GM19397 (cell line): ENCODE data around the gene LTK.

Source experiments
- ATAC-seq: cut with Tn5 transposase; IDR thresholded peaks from one replicate; pipeline ENCODE4 v1.9.1; 2021; ENCODE audit warnings: mild to moderate bottlenecking, moderate library complexity; ENCODE audit not compliant: unreplicated experiment

LTK gene

GRCh38 chr15:41499109-41499851 is 14.3 kb downstream of the LTK start:
- no peak for ATAC-seq

DNA sequence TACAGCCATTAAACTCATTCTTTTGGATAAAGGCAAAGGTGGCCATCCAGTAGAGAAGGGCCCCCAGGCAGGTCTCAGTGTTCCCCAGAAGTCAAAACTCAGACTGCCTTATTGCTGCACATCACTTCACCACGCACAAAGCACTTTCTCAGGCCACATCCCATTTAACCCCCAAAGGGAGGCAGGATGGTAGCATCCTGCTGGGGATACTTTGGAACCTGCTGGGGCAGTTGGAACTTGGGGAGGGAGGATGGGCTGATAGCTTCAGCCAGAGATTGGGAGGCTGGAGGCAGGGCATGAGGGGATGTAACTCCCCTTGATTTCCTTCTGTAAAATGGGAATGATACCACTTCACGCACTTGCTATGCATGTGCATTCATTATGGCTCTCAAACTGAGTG is 15.0 kb downstream of the LTK start:
- ATAC-seq, result no peak

DNA sequence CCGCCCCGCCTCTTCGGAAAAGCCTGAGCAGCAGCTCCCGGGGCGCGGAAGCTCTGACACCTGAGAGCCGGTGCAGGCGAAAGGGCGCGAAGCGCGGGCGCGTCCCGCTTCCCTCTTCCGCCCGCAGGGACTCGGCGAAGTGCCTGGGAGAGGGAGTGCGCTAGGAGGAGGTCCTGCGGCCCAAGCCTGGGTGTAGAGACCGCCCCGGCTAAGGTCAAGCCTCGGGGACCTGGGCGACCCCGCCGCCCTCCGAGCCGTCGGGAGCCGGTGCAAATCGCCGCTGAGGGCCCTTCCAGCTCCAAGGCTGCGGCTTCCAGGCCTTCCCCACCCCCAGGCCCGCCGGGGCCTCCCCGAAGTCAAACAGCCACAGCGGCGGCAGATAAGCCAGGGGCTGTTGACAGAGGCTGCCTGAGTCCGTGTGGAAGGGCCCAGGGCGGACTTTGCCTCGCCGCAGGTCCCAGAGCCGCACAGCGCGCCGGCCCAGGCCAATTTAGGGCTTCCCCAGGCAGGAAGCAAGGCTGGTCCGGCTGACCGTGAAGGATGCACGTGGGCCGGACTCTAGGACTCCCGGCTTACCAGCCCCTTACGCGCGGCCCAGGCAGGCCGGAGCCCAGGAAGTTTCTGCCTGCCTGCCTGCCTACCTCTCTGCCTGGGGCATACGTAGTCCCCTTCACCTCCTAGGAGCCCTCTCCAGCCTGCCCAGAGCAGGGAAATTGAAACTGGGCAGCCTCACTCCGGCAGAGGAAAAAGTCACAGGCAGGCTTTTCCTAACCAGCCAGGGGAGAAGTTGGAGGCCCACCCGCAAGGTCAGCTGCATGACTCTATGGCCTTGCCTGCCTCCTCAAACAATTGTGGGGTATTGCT is 17.7 kb downstream of the LTK start:
- ATAC-seq, result no peak

GRCh38 chr15:41494922-41495735 is 18.5 kb downstream of the LTK start:
- no peak for ATAC-seq

DNA sequence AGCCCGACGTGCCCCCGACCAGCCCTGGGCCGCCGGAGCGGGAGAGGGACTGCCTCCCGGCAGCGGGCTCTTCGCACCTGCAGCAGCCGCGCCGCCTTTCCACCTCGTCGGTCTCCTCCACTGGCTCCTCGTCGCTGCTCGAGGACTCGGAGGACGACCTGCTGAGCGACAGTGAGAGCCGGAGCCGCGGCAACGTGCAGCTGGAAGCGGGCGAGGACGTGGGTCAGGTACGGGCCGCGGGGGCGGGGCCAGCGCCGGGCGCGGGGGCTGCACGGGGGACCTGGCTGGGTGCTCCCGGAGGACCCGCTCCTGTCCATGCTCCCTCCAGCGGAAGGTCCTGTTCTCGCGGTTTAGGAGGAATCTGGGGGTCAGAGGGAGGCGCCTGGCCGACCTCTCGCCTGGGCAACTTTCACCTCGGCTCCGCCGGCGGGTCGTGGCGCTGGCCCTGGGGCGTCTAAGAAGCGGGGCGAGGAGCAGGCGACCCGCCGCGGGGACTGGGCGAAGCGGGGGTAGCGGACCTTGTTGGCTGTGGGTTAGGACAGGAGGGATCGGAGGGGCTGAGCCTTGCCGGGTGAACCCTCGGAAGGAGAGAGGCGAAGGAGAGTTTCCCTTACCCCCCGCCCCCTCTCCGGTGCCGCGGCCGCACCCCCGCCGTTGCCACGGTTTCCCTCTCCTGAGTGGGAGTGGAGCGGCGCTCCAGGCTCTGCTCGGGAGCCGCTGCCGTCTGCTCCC is 19.3 kb downstream of the LTK start:
- ATAC-seq, result peak; percentile 19

DNA sequence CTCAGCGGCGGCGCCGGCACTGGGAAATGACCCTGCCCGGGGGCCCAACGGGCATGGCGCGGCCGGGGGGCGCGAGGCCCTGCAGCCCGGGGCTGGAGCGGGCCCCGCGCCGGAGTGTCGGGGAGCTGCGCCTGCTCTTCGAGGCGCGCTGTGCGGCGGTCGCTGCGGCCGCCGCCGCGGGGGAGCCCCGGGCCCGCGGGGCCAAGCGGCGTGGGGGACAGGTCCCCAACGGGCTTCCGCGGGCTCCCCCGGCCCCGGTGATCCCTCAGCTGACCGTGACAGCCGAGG is 19.8 kb downstream of the LTK start:
- ATAC-seq, result no peak

GRCh38 chr15:41493205-41493901 is 20.3 kb downstream of the LTK start, which contains the start of gene ITPKA:
Gene ITPKA, plus strand, starts transcription at chr15:41493874. Its CDS starts 54 bp downstream, at chr15:41493928.
- ATAC-seq, result peak; percentile 62

DNA sequence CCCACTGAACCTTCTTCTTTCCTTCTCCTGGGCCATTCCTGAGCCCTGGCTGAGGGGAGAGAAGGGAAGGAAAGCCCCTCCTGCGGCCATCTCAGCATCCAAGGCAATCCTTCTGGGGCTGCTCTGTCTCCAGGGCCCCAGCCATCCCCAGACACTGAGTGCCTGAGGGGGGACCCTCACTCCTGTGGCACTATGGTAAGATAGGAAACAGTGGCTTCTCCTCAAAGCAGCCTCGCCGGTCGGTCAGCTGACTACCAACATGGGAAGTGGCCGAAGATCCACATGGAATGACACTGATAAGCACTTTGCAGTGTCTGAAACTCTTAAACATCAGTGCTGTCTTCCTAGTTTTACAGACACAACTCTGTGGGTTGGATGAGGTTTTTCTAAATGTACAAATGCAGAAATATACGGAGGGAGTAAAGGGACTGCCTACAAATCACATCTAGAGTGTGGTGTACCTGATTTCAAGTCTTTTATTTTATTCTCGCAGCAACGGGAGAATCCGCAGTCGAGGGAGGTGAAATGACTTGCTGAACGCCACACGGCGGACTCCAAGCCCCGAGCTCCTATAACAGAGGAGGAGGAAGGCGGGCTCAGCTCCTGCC is 20.9 kb downstream of the LTK start:
- no peak for ATAC-seq

GRCh38 chr15:41491889-41492288 is 21.7 kb downstream of the LTK start:
- no peak for ATAC-seq

DNA sequence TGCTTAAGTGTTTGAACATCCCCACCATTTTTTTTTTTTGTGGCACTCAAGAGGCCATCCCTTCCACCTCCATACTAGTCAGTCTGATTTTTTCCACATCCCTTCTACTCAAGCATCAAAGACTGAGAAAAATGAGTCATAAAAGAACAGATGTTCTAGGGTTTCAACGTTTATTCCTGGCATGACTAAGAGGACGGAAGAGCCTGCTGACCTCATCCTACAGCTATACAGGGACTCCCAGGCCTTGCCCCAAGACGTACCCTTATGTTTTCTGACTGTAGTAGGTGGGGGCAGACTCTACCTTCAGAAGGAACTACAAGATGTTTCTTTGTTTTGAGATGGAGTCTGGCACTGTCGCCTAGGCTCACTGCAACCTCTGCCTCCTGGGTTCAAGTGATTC is 23.3 kb downstream of the LTK start:
- ATAC-seq, result no peak

DNA sequence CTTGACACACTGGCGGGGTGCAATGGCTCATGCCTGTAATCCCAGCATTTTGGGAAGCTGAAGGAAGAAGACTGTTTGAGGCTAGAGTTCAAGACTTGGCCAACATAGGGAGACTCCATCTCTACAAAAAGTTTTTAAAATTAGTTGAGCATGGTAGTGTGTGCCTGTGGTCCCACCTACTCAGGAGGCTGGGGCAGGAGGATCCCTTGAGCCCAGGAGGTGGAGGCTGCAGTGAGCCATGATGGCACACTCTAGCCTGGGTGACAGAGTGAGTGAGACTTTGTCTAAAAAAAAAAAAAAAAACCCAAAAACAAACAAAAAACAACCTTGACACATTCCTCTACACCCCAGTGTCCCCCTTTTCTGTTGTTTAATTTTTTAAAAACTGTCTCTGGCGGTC is 24.0 kb downstream of the LTK start:
- ATAC-seq, result no peak

DNA sequence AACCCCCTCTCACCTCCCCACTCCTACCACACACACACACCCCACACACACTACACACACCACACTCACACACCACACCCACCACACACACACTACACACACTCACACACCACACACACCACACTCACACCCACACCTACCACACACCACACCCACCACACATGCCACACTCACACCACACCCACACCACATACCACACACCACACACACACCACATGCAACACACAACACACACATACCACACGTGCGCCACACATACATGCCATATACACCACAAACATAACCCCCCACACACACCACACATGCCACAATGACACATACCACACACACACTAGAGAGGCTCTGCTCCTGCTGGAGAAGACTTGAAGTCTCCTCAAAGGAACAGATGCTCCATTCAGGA is 25.8 kb downstream of the LTK start:
- no peak for ATAC-seq

GRCh38 chr15:41487381-41487780 is 26.2 kb downstream of the LTK start:
- ATAC-seq, result no peak

GRCh38 chr15:41486286-41486685 is 27.3 kb downstream of the LTK start:
- ATAC-seq, result no peak

DNA sequence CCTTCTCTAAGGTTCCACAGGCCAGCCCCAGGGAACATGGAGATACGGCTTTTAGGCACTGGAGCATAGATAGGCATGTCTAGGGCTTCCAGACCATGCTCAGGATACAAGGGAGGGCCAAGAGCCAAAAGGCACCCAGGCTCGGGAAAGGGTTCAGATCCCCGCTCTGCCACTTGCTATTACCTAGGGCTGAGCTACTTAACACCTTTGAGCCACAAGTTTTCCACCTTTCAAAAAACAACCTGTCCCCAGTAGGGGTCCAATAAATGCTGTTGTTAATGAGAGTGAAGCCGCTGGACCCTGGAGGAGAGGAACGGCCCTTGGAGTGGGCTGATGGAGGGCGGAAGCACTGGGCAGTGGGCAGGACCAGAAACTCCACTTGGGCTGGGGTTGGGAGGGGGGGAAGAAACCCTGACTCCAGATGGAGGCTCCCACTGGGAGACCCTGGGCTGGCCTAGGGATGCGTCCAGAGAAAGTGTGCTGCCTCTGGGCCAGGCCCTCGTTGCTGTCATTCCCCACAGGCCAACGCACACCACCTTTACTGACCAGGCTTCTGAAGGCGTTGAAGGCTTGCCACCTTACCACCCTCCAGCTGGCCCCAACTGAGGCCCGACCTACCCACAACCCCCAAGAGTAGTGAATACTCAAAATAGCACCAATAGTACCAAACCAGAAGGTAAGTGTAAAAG is 28.5 kb downstream of the LTK start:
- ATAC-seq, result no peak

GRCh38 chr15:41483519-41483918 is 30.1 kb downstream of the LTK start:
- peak; percentile 17 for ATAC-seq

DNA sequence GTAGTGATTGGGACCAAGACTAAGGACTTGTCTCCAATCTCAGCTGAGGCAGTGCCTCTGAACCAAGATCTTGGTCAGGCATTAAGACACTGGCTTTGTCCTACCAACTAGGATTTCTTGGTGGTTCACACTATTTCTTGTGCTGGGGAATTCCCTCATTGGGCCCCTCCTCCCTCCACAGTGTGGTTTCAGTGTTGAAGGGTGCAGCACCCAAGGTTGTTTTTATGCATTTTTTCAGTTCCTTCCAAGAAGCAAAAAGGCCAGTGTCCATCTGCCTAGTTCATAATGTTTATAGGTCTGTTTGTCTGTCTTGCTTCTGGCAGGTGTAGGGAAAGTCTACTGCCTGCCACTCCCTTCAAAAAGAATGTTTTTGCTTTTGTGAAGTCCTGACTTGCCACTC is 30.5 kb downstream of the LTK start:
- peak; percentile 49 for ATAC-seq

- no peak for ATAC-seq
Measured at GRCh38 chr15:41482110-41482877, 31.3 kb downstream of the LTK start.
